Left kidney (tissue), 2 donors: ENCODE data around the gene EXOSC7. TPM values are rescaled to one million over a fixed set of nuclear protein-coding genes. Genes with fewer than 3 reads are reported as not detected.
"Not testable (repeated sequence)": the region's sequence is repeated elsewhere in the genome, so short reads cannot be mapped to it uniquely, and the experiment has no call there.

Experiments
- DNase-seq: peaks from one replicate; pipeline ENCODE4 v3.0.0-alpha.2; 2013
- polyA plus RNA-seq: library from polyadenylated mRNA; unstranded; fragments of 120-200 nt; gene quantifications from one replicate; pipeline ENCODE4 v1.2.1, GENCODE V29; 2013; ENCODE audit not compliant: insufficient read length

EXOSC7 gene
- polyA plus RNA-seq, 1 donor: 54.4 TPM

DNA sequence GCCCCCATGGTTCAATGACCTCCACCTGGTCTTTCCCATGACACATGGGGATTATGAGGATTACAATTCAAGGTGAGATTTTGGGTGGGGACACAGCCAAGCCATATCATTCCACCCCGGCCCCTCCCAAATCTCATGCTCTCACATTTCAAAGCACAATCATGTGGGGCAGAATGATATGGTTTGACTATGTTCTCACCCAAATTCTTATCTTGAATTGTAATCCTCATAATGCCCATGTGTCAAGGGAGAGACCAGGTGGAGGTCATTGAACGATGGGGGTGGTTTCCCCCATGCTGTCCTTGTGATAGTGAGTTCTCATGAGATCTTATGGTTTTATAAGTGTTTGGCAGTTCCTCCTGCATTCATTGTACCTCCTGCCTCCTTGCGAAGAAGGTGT lies 47.6 kb downstream of the EXOSC7 start:
- no peak for DNase-seq

GRCh38 chr3:45024542-45025255 lies 48.7 kb downstream of the EXOSC7 start:
- DNase-seq: no peak

DNA sequence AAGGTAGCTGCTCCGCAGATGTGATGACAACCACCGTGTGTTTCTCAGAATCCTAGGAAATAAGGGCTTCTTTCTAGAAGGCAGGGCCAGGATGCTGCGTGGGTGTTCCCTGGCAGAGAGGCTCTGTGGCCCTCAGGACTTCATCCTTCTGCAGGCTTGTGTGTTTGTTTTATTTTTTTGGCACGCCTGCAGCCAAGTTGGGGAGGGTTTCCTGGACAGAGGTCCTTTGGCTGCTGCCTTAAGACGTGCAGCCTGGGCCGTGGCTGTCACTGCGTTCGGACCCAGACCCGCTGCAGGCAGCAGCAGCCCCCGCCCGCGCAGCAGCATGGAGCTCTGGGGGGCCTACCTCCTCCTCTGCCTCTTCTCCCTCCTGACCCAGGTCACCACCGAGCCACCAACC lies 50.0 kb downstream of the EXOSC7 start, which contains the start of gene CLEC3B:
CLEC3B (plus strand) TSS at position 266 of the 400 bp plus-strand sequence; CDS start at position 326, 60 bp downstream.
- DNase-seq: no peak

GRCh38 chr3:45026957-45027356 lies 50.9 kb downstream of the EXOSC7 start:
- DNase-seq: no peak

- no peak for DNase-seq
Observed at GRCh38 chr3:45027441-45027840, 51.4 kb downstream of the EXOSC7 start.

DNA sequence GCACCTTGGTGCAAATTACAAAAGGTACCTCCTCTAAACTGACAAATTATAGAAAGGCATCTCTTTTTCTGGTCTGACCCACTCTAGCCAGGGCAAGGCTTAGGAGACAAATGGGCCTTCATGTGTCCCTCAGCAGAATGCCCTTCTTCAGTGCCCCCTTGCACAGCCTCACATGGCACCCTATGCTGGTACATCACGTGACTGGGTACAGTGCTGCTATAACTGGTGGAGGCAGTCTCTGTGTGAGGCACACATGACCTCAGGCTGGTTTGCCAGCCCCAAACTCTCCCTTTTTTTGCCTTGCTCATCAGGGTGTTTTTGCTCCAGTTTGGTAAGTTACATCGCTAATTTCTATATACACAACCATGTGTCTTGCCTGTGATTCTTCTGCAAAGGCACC lies 53.2 kb downstream of the EXOSC7 start:
- DNase-seq: no peak

- DNase-seq: no peak
Observed at GRCh38 chr3:45029661-45030060, 53.6 kb downstream of the EXOSC7 start.

DNA sequence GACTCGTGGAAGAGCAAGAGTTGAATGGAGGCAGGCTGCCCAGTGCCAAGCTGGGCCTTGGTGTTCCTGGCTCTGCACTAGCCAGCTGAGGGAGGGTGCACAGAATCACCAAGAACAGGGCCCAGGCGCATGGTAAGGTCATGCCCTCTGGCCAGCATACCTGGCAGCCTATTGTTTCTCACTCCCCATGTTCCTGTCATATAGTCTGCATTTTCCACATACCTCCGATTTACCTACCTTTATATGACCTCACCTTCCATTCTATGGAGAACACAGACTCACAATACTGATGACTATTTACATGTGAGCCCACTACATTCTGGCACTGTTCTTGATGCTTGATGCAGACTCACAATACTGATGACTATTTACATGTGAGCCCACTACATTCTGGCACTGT lies 55.5 kb downstream of the EXOSC7 start:
- DNase-seq: no peak

GRCh38 chr3:45032113-45032512 lies 56.1 kb downstream of the EXOSC7 start:
- no peak for DNase-seq

DNA sequence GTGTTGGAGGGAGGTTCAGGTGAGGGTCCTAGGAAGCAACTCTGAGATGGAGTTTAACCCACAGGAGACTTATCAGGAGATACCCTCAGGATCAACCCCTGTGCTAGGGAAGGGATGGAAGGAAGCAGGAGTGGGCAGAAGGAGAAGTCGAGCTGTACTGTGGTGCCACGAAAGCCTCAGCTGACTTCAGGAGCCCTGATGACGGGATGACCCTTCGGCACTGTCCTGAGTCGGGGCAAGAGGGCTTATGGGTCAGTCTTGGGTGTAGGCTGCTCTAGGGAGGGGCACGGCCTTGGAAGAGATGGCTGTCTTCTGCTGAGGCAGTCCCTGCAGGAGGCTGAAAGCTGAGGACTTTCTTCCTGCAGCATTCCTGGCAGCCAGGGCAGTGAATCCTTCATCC lies 57.7 kb downstream of the EXOSC7 start:
- DNase-seq: no peak

- no peak for DNase-seq
Observed at GRCh38 chr3:45034612-45035252, 58.7 kb downstream of the EXOSC7 start.

DNA sequence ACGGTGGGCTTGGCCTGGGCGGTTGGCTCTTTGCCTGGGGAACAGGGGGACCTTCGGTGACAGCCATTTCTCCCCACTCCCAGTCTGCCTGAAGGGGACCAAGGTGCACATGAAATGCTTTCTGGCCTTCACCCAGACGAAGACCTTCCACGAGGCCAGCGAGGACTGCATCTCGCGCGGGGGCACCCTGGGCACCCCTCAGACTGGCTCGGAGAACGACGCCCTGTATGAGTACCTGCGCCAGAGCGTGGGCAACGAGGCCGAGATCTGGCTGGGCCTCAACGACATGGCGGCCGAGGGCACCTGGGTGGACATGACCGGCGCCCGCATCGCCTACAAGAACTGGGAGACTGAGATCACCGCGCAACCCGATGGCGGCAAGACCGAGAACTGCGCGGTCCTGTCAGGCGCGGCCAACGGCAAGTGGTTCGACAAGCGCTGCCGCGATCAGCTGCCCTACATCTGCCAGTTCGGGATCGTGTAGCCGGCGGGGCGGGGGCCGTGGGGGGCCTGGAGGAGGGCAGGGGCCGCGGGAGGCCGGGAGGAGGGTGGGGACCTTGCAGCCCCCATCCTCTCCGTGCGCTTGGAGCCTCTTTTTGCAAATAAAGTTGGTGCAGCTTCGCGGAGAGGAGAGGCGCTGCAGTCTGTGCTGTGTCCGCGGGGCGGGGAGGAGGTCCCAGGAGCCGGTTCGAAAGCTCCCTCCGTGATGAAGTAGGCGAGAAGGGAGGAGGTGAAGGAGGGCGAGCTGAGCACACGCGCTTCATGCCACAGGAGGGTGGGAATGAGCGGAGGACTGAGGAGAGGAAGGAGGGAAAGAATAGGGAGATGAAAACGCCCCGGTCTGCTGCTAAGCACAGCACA lies 59.6 kb downstream of the EXOSC7 start:
- DNase-seq: no peak

DNA sequence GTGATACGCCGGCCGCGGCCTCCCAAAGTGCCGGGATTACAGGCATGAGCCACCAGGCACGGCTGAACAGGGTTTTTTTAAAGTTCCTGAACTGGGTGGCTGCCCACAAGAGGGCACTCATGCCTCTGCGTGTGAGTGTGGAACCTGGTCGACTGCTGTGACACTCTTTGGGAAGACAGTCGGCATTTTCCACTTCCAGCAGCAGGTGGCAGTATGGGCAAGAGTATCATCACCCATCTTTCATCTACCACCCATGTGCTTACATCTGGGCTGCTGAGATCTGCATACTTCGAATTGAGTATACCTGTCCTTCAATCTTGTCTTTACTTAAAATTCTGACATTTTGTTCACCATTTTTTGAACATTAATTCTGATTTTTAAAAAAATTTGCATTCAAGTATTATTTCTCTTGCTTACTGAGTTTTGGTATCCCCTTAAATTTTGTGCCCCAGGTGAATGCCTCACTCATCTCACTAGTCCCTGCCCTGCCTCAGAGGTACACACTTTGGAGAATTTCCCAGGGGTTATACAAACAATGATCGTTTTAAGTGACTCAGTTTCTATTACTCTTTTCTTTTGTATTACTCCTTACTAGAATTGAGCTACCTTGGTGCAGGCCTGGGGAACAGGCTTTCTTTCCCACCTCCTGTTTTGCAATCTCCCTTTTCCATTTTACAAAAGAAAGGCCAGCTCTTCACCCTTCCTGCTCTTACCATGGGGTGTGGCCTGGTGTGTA lies 61.8 kb downstream of the EXOSC7 start:
- DNase-seq: peak; percentile 95

DNA sequence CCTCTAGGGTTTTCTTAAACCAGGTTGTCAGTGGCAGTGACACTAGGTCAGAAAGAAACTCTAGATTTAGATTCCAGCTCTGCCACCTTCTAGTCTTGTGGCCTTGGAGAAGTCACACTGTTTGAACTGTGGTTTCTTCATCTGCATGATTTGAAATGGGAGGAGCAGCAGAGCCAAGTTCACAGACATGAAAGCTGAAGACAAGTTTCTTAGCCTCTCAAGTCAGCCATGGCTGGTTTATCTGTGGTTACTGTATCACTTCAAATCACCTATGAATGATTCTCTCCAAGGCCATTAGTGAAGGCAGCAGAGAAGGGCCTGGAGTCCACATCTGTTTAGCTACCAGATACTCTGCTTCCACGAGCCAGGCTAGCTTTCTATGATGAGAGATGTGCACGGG lies 65.6 kb downstream of the EXOSC7 start:
- DNase-seq: no peak

DNA sequence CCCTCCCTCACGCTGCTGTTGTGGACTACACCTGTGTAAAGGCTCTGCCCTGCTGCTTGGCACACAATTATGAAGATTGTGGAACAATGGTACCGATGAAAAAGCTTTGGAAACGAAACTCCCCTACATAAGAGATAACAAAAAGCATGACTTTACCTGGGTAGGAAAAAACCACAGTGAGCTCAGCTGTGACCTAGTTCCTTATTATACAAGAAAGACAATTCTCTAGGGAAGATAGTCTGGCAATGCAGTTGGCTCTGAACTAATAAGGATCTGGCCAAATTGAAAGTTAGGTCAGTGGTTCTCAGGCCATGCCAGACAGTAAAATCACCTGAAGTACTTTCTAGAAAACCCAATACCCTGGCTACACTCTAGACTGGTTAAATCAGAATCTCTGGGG lies 66.1 kb downstream of the EXOSC7 start:
- DNase-seq: no peak

GRCh38 chr3:45043728-45044299 lies 67.8 kb downstream of the EXOSC7 start:
- DNase-seq: no peak

- DNase-seq: no peak
Observed at GRCh38 chr3:45048244-45048643, 72.2 kb downstream of the EXOSC7 start.

GRCh38 chr3:45049807-45050206 lies 73.8 kb downstream of the EXOSC7 start:
- no peak for DNase-seq

- no peak for DNase-seq
Observed at GRCh38 chr3:45051685-45052084, 75.6 kb downstream of the EXOSC7 start.

DNA sequence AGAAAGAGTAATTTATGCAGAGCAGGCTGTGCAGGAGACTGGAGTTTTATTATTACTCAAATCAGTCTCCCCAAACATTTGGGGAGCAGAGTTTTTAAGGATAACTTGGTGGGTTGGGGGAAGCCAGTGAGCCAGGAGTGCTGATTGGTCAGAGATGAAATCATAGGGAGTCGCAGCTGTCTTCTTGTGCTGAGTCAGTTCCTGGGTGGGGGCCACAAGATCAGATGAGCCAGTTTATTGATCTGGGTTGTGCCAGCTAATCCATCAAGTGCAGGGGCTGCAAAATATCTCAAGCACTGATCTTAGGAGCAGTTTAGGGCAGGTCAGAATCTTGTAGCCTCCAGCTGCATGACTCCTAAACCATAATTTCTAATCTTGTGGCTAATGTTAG lies 77.8 kb downstream of the EXOSC7 start:
- DNase-seq: not testable (repeated sequence)

- DNase-seq: no peak
Observed at GRCh38 chr3:45054196-45054857, 78.3 kb downstream of the EXOSC7 start.
